ENCODE data around the gene C9.
"Not testable (repeated sequence)": the region's sequence is repeated elsewhere in the genome, so short reads cannot be mapped to it uniquely, and the experiment has no call there.

The C9 gene

GRCh38 chr5:39254671-39255070, 109.6 kb downstream of the C9 start:
- Histone ChIP-seq H3K9ac (ENCODE audit: low read depth in 1 of 2, low read length in 2 of 2) (no peak overlapping the region), H3K9me3 (ENCODE audit: control insufficient read depth in 2 of 2, low read length in 2 of 2) (no peaks in the 10 kb centered on the region), H3K4me3 (ENCODE audit: low read length in 2 of 2) (no peak overlapping the region), H3K27ac (ENCODE audit: low read depth in 2 of 2, low read length in 2 of 2) (no peak overlapping the region), H3K36me3 (ENCODE audit: control insufficient read depth in 2 of 2, insufficient read depth in 2 of 2, low read length in 2 of 2) (no peaks in the 10 kb centered on the region), H3K27me3 (ENCODE audit: control insufficient read depth in 2 of 2, insufficient read depth in 2 of 2, low read length in 2 of 2) (no peaks in the 10 kb centered on the region), H3K4me1 (ENCODE audit: control insufficient read depth in 2 of 2, insufficient read depth in 2 of 2, low read length in 2 of 2) (peaks cover 3 to 5% of the 10 kb centered on the region in 2 donors)

DNA sequence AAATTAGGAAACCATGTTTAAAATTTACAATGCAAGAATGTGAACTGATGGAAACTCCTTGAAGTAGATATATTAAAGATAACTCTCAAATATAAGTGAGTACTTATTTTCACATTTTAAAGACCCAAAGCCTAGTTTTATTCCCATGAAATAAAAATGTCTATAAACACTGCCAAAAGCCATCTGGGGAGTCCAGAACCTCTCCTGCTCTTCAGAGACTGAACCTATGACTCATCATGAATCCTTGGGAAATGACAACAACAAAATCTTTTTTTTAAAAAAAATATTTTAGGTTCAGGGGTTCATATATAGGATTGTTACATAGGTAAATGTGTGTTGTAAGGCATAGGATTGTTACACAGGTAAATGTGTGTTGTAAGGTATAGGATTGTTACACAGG, 111.1 kb downstream of the C9 start:
- no peak overlapping the region for H3K27ac ChIP-seq (ENCODE audit: low read depth in 2 of 2, low read length in 2 of 2)
- peaks cover 3 to 5% of the 10 kb centered on the region in 2 donors for H3K4me1 ChIP-seq (ENCODE audit: control insufficient read depth in 2 of 2, insufficient read depth in 2 of 2, low read length in 2 of 2)
- H3K36me3 ChIP-seq (ENCODE audit: control insufficient read depth in 2 of 2, insufficient read depth in 2 of 2, low read length in 2 of 2) = no peaks in the 10 kb centered on the region
- no peak overlapping the region for H3K4me3 ChIP-seq (ENCODE audit: low read length in 2 of 2)
- no peaks in the 10 kb centered on the region for H3K27me3 ChIP-seq (ENCODE audit: control insufficient read depth in 2 of 2, insufficient read depth in 2 of 2, low read length in 2 of 2)
- H3K9me3 ChIP-seq (ENCODE audit: control insufficient read depth in 2 of 2, low read length in 2 of 2) = no peaks in the 10 kb centered on the region
- H3K9ac ChIP-seq (ENCODE audit: low read depth in 1 of 2, low read length in 2 of 2) = no peak overlapping the region

DNA sequence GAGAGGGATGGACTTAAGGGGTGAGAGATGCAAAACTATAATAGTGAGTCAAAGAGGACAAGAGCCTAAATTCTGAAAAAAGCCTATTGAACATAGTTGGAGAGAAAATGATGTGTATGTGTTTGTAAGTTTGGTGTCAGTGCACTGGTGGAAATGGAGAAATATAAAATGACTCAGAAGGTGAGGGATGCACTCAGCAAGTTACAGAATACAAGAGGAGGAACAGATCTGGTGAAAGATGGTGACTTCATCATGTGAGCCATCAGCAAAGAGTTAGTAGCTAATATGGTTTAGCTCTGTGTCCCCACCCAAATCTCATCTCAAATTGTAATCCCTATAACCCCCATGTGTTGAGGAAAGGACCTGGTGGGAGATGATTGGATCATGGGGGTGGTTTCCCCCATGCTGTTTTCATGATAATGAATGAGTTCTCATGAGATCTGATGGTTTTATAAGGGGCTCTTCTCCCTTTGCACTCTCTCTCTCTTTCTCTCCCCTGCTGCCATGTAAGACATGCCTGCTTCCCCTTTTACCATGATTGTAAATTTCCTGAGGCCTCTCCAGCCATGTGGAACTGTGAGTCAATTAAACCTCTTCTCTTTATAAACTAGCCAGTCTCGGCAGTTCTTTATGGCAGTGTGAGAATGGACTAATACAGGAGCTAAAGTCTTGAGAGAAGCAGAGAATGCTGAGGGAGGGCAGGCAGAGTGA, 114.6 kb downstream of the C9 start:
- Histone ChIP-seq H3K9me3 (ENCODE audit: control insufficient read depth in 2 of 2, low read length in 2 of 2) (no peaks in the 10 kb centered on the region), H3K36me3 (ENCODE audit: control insufficient read depth in 2 of 2, insufficient read depth in 2 of 2, low read length in 2 of 2) (no peaks in the 10 kb centered on the region), H3K27me3 (ENCODE audit: control insufficient read depth in 2 of 2, insufficient read depth in 2 of 2, low read length in 2 of 2) (no peaks in the 10 kb centered on the region), H3K4me3 (ENCODE audit: low read length in 2 of 2) (no peak overlapping the region), H3K9ac (ENCODE audit: low read depth in 1 of 2, low read length in 2 of 2) (no peak overlapping the region), H3K27ac (ENCODE audit: low read depth in 2 of 2, low read length in 2 of 2) (no peak overlapping the region), H3K4me1 (ENCODE audit: control insufficient read depth in 2 of 2, insufficient read depth in 2 of 2, low read length in 2 of 2) (no peaks in the 10 kb centered on the region)

- H3K4me3 ChIP-seq (ENCODE audit: low read length in 2 of 2) = no peak overlapping the region
- no peak overlapping the region for H3K27ac ChIP-seq (ENCODE audit: low read depth in 2 of 2, low read length in 2 of 2)
- no peaks in the 10 kb centered on the region for H3K27me3 ChIP-seq (ENCODE audit: control insufficient read depth in 2 of 2, insufficient read depth in 2 of 2, low read length in 2 of 2)
- H3K9me3 ChIP-seq (ENCODE audit: control insufficient read depth in 2 of 2, low read length in 2 of 2) = no peaks in the 10 kb centered on the region
- H3K4me1 ChIP-seq (ENCODE audit: control insufficient read depth in 2 of 2, insufficient read depth in 2 of 2, low read length in 2 of 2) = no peaks in the 10 kb centered on the region
- no peaks in the 10 kb centered on the region for H3K36me3 ChIP-seq (ENCODE audit: control insufficient read depth in 2 of 2, insufficient read depth in 2 of 2, low read length in 2 of 2)
- no peak overlapping the region for H3K9ac ChIP-seq (ENCODE audit: low read depth in 1 of 2, low read length in 2 of 2)
Measured at GRCh38 chr5:39249069-39249468, 115.2 kb downstream of the C9 start.

- H3K4me1 ChIP-seq (ENCODE audit: control insufficient read depth in 2 of 2, insufficient read depth in 2 of 2, low read length in 2 of 2) = no peaks in the 10 kb centered on the region
- H3K9ac ChIP-seq (ENCODE audit: low read depth in 1 of 2, low read length in 2 of 2) = no peak overlapping the region
- no peaks in the 10 kb centered on the region for H3K9me3 ChIP-seq (ENCODE audit: control insufficient read depth in 2 of 2, low read length in 2 of 2)
- H3K27me3 ChIP-seq (ENCODE audit: control insufficient read depth in 2 of 2, insufficient read depth in 2 of 2, low read length in 2 of 2) = no peaks in the 10 kb centered on the region
- no peak overlapping the region for H3K27ac ChIP-seq (ENCODE audit: low read depth in 2 of 2, low read length in 2 of 2)
- H3K4me3 ChIP-seq (ENCODE audit: low read length in 2 of 2) = no peak overlapping the region
- H3K36me3 ChIP-seq (ENCODE audit: control insufficient read depth in 2 of 2, insufficient read depth in 2 of 2, low read length in 2 of 2) = no peaks in the 10 kb centered on the region
Measured at GRCh38 chr5:39240750-39241149, 123.5 kb downstream of the C9 start.

- Histone ChIP-seq H3K9me3 (ENCODE audit: control insufficient read depth in 2 of 2, low read length in 2 of 2) (no peaks in the 10 kb centered on the region), H3K9ac (ENCODE audit: low read depth in 1 of 2, low read length in 2 of 2) (no peak overlapping the region)
Measured at GRCh38 chr5:39238366-39239105, 125.8 kb downstream of the C9 start.

GRCh38 chr5:39236718-39237117, 127.6 kb downstream of the C9 start:
- Histone ChIP-seq H3K27ac (ENCODE audit: low read depth in 2 of 2, low read length in 2 of 2) (no peak overlapping the region), H3K36me3 (ENCODE audit: control insufficient read depth in 2 of 2, insufficient read depth in 2 of 2, low read length in 2 of 2) (no peaks in the 10 kb centered on the region), H3K27me3 (ENCODE audit: control insufficient read depth in 2 of 2, insufficient read depth in 2 of 2, low read length in 2 of 2) (no peaks in the 10 kb centered on the region), H3K4me1 (ENCODE audit: control insufficient read depth in 2 of 2, insufficient read depth in 2 of 2, low read length in 2 of 2) (no peaks in the 10 kb centered on the region), H3K4me3 (ENCODE audit: low read length in 2 of 2) (no peak overlapping the region), H3K9ac (ENCODE audit: low read depth in 1 of 2, low read length in 2 of 2) (no peak overlapping the region), H3K9me3 (ENCODE audit: control insufficient read depth in 2 of 2, low read length in 2 of 2) (no peaks in the 10 kb centered on the region)

More at GRCh38 chr5:39238366-39239105, 125.8 kb downstream of the C9 start:
- Histone ChIP-seq H3K4me3 (ENCODE audit: low read length in 2 of 2) (no peak overlapping the region), H3K36me3 (ENCODE audit: control insufficient read depth in 2 of 2, insufficient read depth in 2 of 2, low read length in 2 of 2) (no peaks in the 10 kb centered on the region), H3K27me3 (ENCODE audit: control insufficient read depth in 2 of 2, insufficient read depth in 2 of 2, low read length in 2 of 2) (no peaks in the 10 kb centered on the region), H3K27ac (ENCODE audit: low read depth in 2 of 2, low read length in 2 of 2) (no peak overlapping the region), H3K4me1 (ENCODE audit: control insufficient read depth in 2 of 2, insufficient read depth in 2 of 2, low read length in 2 of 2) (no peaks in the 10 kb centered on the region)

- Histone ChIP-seq H3K4me1 (ENCODE audit: control insufficient read depth in 2 of 2, insufficient read depth in 2 of 2, low read length in 2 of 2) (no peaks in the 10 kb centered on the region), H3K4me3 (ENCODE audit: low read length in 2 of 2) (no peak overlapping the region), H3K27ac (ENCODE audit: low read depth in 2 of 2, low read length in 2 of 2) (no peak overlapping the region), H3K27me3 (ENCODE audit: control insufficient read depth in 2 of 2, insufficient read depth in 2 of 2, low read length in 2 of 2) (no peaks in the 10 kb centered on the region), H3K9me3 (ENCODE audit: control insufficient read depth in 2 of 2, low read length in 2 of 2) (no peaks in the 10 kb centered on the region), H3K36me3 (ENCODE audit: control insufficient read depth in 2 of 2, insufficient read depth in 2 of 2, low read length in 2 of 2) (no peaks in the 10 kb centered on the region), H3K9ac (ENCODE audit: low read depth in 1 of 2, low read length in 2 of 2) (no peak overlapping the region)
Measured at GRCh38 chr5:39235648-39236047, 128.6 kb downstream of the C9 start.

GRCh38 chr5:39234494-39234893, 129.8 kb downstream of the C9 start:
- not testable (repeated sequence) for H3K27me3 ChIP-seq (ENCODE audit: control insufficient read depth in 2 of 2, insufficient read depth in 2 of 2, low read length in 2 of 2); H3K9ac ChIP-seq (ENCODE audit: low read depth in 1 of 2, low read length in 2 of 2); H3K4me1 ChIP-seq (ENCODE audit: control insufficient read depth in 2 of 2, insufficient read depth in 2 of 2, low read length in 2 of 2); H3K4me3 ChIP-seq (ENCODE audit: low read length in 2 of 2); H3K9me3 ChIP-seq (ENCODE audit: control insufficient read depth in 2 of 2, low read length in 2 of 2); H3K27ac ChIP-seq (ENCODE audit: low read depth in 2 of 2, low read length in 2 of 2); H3K36me3 ChIP-seq (ENCODE audit: control insufficient read depth in 2 of 2, insufficient read depth in 2 of 2, low read length in 2 of 2)

Data from mucosa of rectum (tissue), 2 donors.